Stimulated activated CD4-positive, alpha-beta T cell treated with anti-CD3 and anti-CD28 coated beads, Interleukin-2, amount 100 ng/mL, for 4 hours (primary cell): ENCODE data around the gene TSPAN6.

Experiments
- DNase-seq: peaks from one replicate; pipeline ENCODE4 v3.0.0-alpha.2; 2020; ENCODE audit warnings: low read depth

Gene TSPAN6

DNA sequence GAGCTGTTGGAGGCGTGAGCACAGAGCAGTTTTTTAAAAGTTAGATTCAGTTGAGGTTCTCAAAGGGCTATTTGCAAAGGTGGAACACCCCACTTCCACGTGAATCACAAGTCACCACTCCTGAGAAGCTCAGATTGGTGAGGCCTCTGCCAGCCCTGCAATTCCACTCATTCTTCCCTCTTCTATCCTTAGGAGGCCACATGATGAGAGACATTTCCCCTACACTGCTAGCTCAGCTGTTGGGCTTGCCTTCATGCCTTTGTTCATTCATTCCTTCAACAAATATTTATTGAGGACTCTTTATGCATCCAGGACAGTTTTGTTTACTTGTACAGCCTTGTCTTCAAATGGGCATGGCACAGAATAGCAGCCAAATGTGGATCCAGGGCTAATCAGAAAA is 11.1 kb upstream of the TSPAN6 start:
- no peak for DNase-seq

DNA sequence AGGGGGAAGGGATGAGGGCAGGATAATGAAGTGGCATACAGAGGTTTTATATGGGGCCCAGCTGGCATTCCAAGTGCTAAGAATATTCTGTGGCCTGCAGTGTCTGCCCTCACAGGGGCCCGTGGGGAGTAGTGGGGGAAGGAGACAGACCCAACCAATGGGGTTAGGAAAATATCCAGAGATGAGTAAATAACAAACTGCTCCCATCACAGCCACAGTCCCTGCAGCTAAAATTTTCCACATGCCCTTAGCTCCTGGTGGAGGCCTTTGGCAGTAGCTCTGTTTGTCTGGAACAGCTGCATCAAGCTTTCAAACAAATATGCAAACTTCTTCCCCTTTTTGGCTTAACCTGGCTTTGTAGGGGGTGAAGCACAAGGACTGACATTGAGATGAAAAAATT is 10.5 kb upstream of the TSPAN6 start:
- DNase-seq: no peak

DNA sequence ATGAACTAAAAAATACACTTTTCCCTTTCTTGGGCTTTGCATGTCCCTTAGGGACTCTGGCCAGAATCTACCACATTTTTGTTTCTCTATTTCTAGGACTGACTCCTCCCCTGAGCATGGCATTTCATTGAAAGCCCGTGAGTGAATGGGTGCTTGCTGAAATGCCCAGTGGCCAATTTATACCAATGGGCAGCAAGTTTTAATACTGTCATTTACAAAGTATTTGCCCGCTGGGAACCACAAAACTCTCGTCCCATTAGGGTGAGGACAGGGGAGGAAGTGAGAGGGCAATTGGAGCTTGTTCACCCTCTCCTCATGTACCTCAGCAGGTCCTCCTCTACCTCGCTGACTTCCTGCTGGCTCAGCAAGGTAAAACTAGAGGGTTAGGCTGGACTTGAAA is 8.5 kb upstream of the TSPAN6 start:
- DNase-seq: no peak

DNA sequence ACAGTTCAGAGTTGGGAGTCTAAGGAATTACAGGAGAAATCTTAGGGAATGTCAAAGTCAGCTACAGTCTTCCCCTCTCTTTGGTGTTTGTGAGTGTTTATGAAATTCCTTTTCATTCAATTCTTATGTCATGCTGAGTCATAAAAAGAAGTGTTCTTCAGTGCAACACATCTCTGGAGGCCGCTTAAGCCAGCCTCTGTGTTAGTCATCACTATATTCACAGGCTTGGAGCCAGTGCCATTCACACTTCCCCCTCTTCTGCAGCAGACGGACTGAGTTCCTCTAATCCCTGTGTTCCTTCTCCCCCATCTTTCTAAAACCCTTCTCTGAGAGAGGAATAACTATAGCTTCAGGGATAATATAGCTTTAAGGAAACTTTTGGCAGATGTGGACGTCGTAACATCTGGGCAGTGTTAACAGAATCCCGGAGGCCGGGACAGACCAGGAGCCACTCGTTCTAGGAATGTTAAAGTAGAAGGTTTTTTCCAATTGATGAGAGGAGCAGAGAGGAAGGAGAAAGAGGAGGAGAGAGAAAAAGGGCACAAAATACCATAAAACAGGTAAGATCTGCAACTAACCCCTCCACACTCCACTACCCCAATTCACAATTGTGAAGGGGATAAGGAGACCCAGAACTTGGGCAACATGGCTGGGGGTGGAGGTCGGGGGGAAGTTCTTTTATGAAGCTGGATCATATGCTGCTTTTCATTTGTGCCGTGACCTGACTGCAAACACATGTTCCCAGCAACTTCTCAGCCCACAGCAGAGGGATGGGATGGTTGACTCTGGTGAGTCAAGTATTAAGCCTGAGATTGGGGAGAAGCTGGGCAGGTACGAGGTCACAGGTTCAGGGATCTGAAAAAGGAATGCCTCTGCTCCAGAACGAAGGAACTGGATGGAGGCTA is 7.6 kb upstream of the TSPAN6 start, which contains the start of gene SRPX2:
Gene SRPX2, plus strand, starts transcription at position 244 of the 905 bp plus-strand sequence. CDS start 2,124 bp downstream, outside the sequence.
- no peak for DNase-seq

DNA sequence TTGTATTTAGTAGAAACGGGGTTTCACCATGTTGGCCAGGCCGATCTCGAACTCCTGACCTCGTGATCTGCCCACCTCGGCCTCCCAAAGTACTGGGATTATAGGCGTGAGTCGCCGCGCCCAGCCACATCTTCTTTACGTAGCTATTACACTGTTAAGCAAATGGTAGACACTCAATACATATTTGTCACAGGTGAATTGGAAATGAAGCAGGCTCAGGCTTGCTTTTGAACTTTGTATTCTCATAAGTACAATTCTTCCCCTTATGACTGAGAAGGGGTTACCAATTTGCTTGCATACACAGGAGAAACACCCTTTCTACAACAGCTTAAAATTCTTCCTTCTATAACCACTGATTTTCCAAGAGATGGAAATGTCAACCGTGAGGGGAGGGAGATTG is 6.6 kb upstream of the TSPAN6 start:
- DNase-seq: no peak

DNA sequence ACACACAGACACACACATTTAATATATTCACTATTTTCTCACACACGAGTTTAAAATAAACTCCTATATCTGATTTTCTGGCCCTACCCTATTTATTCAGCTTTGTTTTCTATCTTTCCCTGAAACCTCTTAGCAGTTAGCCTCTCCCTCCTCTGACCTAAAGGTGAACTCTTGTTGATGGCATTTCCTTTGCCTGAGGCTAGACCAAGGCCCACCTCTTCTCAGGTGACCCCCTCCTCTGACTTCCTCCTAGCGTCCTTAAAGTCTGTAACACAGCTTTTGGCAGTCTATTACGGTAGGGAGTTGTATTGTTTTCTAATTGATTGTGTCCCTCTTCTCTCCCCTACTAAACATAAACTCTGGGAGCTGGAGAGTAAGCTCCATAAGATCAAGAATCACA is 5.7 kb upstream of the TSPAN6 start:
- DNase-seq: no peak

DNA sequence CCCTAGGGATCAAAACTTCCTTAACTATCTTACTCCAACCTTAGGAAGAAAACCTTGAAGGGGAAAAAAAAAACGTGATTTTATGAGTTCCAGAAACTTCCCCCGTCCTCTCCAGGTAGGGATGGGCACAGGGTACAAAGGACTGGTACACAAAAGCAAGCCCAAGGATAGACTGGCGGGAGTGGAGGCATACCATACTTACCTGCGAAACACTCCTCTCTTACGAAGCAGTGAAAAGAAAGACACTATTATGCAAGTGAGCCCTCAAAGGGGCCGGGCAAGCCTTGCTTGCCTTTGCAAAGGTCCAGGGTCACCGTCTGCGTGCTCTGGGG is 651 bp downstream of the TSPAN6 start:
- DNase-seq: no peak

DNA sequence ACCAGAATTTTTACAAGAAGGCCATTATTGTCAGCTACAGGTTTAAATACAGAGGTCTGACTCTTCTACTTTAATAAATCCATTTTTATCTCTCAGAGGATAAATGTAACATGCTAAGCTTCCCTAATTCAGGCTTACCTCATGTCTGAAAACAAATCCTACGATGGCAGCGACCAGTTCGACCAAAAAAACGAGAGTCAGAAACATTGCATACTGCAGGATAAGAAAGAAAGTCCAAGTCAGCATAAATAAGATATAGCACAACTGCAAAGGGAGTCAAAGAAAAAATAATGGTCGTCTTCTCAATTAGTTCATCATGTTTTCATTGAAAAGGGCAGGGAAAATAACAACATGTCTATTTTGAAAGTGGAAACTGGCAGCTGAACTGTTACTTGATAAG is 1.6 kb downstream of the TSPAN6 start:
- DNase-seq: no peak

DNA sequence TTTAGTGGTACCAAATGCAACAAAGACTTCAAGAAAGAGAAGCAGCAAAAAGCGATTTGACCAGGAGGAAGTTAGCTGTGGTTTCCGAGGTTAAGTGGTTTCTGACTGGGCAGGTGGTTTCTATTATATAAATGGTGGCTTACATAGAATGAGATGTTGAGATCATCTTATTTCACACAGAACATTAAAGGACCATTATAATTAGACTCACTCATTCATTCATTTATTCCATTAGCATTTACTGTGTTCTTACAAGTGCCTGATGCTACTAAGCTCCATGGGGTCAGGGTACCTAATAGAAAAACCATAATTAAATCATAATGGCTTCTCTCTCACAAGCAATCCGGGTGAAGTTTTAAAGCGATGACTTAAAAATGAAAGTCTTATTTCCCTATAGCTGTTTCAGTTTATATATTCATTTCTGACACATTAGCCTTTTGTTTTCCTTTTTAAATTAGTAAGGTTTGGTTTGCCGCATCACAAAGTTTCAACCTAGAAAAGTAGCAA is 10.6 kb downstream of the TSPAN6 start:
- DNase-seq: no peak

DNA sequence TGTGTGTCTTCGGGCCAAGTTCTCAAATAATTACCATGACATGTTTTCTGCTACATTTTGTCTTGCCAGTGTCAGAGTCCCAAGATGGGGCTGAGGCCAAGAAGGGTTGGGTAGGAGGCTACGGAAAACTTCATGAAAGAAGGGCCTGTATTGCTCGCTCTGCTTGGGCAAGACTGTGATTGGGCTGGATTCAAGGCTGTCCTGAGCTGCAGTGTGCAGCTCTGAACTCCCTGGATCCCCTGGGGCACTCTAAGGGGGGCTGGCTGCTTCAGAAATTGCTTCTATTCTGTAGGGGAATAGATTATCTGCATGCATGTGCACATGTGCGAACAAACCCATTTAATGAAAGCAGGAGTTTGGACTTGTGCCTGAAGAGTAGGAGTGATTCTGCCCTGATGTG is 13.6 kb downstream of the TSPAN6 start:
- no peak for DNase-seq

DNA sequence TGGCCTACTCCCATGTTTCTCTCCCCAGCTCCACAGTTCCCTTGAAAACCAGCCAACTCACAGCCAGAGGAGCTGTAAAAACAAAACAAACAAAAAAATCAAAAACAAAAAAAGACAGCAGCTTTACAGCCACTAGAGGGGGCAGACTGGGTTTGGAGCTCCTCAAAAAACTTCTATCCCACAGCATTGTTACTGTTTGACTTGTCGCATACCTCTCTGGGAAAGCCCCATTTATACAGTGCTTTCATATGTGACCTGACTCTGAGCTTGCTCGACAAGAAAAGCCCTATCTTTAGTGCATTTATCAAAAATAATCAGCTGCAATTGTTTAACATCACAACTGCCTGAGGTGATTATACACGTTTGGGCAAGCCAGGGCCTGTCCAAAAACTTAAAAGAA is 21.6 kb downstream of the TSPAN6 start:
- no peak for DNase-seq

DNA sequence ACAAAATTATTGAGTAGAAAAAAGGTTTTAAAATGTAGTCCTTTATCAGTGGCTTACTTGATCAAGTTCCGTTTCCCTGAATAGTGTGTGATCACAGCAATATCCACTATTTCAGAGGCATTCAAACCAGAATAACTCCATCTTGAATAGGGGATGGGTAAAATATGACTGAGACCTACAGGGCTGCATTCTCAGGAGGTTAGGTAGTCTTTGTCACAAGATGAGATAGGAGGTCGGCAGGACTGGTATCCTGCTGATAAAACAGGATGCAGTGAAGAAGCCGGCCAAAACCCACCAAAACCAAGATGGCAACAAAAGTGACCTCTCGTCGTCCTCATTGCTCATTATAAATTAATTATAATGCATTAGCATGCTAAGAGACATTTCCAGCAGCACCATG is 24.7 kb downstream of the TSPAN6 start:
- DNase-seq: no peak

DNA sequence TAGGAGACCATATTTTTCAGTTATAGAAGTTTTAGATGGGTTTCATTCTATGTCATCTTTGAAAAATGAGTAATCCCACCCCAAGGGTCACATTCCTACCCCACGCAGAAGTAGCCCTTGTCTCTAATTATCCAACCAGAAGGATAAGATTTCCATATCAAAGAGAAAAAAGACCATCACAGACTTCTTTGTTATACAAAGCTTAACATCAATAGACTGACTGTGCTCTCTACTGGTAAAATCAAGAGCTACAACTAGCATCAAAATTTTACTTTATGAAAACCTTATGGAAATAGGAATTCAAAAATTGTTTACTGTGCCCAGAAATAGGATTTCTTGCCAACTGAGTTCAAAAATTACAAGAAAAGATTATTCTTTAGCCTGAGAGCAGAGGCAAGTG is 27.0 kb downstream of the TSPAN6 start:
- no peak for DNase-seq

DNA sequence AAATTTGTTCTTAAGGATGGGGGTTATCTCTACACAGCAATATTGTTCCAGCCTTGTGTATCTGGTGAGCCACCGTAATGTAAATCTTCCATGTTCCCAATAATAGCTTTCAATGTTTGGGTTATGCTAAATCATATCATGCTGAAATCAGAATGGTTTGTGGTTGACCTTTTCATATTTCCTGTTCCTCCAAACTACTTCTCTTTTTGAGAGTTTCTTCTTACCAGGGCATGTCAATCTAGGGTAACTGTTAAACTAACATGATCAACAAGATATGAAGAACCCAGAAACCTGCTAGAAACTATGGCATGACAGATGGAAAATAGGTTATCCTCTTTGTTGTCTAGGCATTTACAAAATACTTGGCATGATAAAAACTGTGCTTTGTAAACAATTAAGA is 29.9 kb downstream of the TSPAN6 start:
- no peak for DNase-seq

DNA sequence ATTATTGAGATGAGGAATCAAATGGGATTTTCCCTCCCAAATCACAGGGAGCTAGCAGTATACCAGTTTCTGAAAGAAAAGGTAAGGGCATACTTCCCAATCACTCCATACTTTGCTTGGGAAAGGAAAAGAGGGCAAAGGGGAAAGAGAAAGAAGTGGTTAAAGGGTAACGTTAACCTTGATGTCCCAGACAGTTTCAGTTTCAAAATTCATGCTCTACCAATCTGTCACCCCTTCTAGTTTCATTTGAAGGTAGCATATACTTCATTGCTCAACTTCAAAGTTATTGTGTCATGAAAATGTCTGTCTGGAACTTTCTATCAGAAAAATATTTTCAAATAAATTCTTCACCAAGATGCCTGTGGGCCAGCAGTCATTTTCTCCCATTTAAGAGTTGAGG is 35.8 kb downstream of the TSPAN6 start:
- no peak for DNase-seq

DNA sequence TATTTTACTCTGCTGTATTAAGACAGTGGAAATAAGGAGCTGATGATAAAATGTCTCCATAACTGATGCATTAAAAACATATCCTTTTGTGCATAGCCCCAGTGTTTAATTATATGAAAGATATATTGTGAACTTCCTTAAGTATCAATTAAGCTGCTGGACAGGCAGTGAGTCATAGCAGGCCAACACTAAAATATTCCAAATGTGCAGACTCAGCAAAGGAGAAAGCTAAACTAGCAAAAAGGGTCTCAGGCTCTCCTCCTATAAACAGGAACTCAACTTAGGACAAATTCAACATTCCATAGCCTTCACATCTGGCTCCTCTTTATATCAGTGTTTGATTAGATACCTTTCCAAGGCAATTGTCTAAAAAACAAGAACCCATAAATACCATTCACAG is 36.3 kb downstream of the TSPAN6 start:
- no peak for DNase-seq

DNA sequence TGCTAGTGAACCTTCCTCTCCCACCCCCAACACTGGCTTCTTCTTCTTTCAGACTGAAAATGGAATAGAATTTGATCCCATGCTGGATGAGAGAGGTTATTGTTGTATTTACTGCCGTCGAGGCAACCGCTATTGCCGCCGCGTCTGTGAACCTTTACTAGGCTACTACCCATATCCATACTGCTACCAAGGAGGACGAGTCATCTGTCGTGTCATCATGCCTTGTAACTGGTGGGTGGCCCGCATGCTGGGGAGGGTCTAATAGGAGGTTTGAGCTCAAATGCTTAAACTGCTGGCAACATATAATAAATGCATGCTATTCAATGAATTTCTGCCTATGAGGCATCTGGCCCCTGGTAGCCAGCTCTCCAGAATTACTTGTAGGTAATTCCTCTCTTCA is 37.1 kb downstream of the TSPAN6 start:
- no peak for DNase-seq

DNA sequence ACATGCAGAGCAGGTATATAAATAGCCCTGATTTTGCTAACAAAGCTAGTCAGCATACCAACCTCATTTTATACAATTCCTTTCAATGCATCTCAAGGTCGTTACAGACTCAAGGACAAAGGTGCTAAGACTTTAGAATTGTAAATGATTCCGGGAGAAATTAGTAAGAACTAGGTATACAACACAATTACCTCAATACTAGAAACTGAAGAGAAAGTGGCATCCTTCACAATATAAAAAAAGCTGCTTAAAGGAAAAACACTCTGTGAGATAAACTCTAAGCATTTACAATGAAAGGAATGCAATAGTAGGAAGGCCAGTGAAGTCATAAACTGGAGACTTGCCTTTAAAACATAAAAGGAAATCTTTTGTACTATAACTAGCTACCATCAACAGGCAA is 40.0 kb downstream of the TSPAN6 start:
- no peak for DNase-seq

DNA sequence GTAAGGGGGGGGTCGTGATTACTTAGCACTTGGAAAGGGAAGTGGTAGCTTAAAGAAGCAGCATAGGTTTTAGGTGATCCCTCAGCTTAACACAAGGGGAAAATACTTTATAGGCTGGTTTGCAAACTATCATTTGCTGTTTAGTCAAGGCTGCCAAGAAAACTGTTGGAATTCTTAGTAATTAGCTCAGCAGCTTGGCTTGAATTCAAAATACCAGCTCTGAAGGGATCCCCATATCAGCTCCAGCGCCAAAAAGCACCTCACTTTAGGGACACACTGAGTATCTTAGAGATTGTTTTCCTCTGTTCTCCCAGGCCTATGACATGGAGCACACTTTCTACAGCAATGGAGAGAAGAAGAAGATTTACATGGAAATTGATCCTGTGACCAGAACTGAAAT is 43.0 kb downstream of the TSPAN6 start:
- no peak for DNase-seq

DNA sequence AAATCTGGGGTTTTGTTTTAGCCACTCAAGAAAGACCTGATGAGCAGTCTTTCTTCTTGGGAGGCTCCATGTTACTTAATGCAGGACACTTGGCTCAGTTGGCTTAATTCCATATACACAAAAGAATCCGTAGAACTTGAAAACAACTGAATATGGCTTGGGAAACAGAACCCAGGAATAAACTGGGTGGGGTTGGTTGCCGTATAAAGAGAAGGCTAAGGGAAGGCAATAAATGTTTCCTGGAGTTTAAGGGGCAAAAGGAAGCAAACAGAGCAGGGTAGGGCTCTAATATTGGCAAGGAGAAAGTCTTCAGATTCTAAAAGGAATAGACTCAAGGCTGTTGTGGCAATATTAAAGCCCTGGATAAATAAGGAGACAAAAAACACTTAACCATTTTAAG is 43.5 kb downstream of the TSPAN6 start:
- no peak for DNase-seq

DNA sequence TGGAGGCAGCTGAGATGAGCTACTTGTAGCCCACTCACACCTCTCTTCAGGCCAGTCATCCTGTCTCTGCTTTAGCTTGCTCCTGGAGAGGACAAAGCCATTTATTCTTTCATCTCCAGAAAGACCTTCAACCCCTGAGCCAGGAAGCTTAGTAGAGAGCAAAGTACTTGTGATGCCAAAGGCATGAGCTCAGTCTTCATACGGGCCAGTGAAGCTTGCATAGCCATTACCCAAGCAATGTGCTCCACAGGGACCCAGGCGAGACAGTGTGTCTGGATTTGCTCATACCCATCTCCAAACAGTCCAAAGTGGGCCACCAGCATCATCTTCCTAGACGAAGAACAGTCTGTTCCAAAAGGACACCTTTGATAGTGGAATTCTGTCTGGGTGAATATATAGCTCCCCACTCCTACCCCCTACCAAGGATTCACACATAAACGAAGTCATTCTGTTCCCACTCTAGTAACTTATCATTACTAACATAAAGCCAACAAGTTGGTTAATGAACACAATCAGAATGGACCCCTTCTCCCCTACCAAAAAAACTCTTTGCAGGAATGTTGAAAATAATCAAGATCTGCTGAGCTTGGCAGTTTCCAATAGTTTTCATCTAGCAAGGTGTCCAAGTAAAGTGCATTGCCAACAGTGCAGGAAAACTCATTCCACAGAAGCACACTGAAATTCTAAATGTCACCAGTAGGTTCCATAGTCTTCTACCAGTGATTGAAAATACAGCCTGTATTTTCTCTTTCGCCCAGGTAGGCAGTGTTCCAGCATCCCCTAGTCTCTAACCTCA is 45.2 kb downstream of the TSPAN6 start:
- no peak for DNase-seq

DNA sequence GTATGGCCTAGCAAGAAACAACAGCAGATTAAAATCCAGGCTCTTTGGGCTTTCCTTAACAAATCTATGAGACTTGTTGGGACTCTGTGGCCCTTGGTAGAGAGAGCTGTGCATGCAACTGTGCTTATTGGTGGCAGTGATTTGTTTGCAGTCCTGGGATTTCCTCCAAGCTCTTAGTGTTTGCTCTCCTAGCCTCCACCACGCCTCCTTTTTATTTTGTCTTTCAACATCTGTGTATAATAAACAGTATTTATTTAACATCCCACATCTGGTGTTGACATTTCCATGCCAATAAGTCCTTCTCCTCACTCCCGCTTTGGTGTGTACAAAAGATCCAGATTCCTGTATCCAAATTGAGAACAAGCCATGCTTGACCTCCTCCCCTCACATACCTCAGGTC is 48.7 kb downstream of the TSPAN6 start:
- DNase-seq: no peak

DNA sequence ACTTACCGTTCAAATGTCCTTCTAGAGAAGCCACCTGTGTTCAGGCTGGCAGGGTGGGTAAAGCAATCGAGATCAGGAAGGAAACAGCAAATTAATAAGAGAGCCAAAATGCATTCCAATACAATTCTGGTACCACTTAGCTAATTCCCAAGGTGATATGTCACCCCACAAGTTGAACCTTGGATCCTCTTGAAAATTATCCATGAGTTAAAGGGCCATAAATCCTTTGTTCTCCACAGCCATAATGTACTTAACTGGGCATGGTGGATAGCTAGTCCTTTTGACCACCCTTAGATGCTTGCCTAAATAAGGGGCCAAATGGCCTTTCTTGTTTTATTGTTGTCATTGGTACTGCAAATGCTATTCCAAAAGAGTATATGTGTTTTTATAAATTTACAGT is 49.9 kb downstream of the TSPAN6 start:
- no peak for DNase-seq
